ENCODE measurements around the gene SENP2.

SENP2 gene

DNA sequence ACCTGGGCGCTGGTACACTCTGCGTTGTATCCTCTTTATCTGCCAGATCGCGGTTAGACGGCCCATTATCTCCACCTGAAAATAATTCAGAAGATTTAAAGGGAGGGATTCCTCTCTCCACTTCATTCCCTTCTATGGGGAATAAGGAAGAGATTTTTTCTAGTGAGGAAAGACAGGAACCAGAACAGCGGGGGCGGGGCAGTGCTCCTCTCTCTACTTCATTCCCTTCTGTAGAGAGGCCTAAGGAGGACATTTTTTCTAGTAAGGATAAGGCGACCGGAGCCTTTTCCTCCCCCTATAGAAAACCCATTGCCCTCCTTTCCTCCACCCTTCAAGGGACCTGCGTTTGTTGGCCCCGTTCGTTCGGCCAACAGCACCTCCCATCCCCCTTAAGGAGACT lies 25.4 kb upstream of the SENP2 start:
- ATAC-seq, result no peak
- no peak for TF ChIP-seq ESRRG (CRISPR knock-in tag; IDR thresholded peaks at IDR 0.05)
- no peak for TF ChIP-seq ARNTL (CRISPR knock-in tag; IDR thresholded peaks at IDR 0.05; ENCODE audit: borderline replicate concordance, low read depth)
- no peak for TF ChIP-seq ZNF8 (CRISPR knock-in tag; IDR thresholded peaks at IDR 0.05)
- TF ChIP-seq PATZ1 (CRISPR knock-in tag; IDR thresholded peaks at IDR 0.05; ENCODE audit: borderline replicate concordance), result no peak
- no peak for TF ChIP-seq TCF4 (CRISPR knock-in tag; IDR thresholded peaks at IDR 0.05; ENCODE audit: borderline replicate concordance)
- TF ChIP-seq CSDC2 (CRISPR knock-in tag; IDR thresholded peaks at IDR 0.05), result no peak
- TF ChIP-seq ISL1 (CRISPR knock-in tag; IDR thresholded peaks at IDR 0.05), result no peak
- TF ChIP-seq GLIS3 (CRISPR knock-in tag; IDR thresholded peaks at IDR 0.05), result no peak
- TF ChIP-seq, protein P1, sequence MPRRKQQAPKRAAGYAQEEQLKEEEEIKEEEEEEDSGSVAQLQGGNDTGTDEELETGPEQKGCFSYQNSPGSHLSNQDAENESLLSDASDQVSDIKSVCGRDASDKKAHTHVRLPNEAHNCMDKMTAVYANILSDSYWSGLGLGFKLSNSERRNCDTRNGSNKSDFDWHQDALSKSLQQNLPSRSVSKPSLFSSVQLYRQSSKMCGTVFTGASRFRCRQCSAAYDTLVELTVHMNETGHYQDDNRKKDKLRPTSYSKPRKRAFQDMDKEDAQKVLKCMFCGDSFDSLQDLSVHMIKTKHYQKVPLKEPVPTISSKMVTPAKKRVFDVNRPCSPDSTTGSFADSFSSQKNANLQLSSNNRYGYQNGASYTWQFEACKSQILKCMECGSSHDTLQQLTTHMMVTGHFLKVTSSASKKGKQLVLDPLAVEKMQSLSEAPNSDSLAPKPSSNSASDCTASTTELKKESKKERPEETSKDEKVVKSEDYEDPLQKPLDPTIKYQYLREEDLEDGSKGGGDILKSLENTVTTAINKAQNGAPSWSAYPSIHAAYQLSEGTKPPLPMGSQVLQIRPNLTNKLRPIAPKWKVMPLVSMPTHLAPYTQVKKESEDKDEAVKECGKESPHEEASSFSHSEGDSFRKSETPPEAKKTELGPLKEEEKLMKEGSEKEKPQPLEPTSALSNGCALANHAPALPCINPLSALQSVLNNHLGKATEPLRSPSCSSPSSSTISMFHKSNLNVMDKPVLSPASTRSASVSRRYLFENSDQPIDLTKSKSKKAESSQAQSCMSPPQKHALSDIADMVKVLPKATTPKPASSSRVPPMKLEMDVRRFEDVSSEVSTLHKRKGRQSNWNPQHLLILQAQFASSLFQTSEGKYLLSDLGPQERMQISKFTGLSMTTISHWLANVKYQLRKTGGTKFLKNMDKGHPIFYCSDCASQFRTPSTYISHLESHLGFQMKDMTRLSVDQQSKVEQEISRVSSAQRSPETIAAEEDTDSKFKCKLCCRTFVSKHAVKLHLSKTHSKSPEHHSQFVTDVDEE (CRISPR knock-in tag; IDR thresholded peaks at IDR 0.05), result no peak
- TF ChIP-seq ZNF565 (CRISPR knock-in tag; conservative IDR thresholded peaks at IDR 0.05; ENCODE audit: low read depth), result no peak
- TF ChIP-seq RARB (CRISPR knock-in tag; IDR thresholded peaks at IDR 0.05), result no peak
- no peak for TF ChIP-seq ZNF70 (CRISPR knock-in tag; IDR thresholded peaks at IDR 0.05)
- TF ChIP-seq OSR1 (CRISPR knock-in tag; IDR thresholded peaks at IDR 0.05), result no peak

GRCh38 chr3:185561374-185561943 lies 24.6 kb upstream of the SENP2 start:
- TF ChIP-seq ZNF565 (CRISPR knock-in tag; conservative IDR thresholded peaks at IDR 0.05; ENCODE audit: low read depth), result no peak
- no peak for ATAC-seq

GRCh38 chr3:185561958-185562357 lies 24.1 kb upstream of the SENP2 start:
- TF ChIP-seq ZFP30 (CRISPR knock-in tag; IDR thresholded peaks at IDR 0.05), result no peak
- no peak for TF ChIP-seq ZNF70 (CRISPR knock-in tag; IDR thresholded peaks at IDR 0.05)
- TF ChIP-seq PATZ1 (CRISPR knock-in tag; IDR thresholded peaks at IDR 0.05; ENCODE audit: borderline replicate concordance), result no peak
- TF ChIP-seq, protein P2, sequence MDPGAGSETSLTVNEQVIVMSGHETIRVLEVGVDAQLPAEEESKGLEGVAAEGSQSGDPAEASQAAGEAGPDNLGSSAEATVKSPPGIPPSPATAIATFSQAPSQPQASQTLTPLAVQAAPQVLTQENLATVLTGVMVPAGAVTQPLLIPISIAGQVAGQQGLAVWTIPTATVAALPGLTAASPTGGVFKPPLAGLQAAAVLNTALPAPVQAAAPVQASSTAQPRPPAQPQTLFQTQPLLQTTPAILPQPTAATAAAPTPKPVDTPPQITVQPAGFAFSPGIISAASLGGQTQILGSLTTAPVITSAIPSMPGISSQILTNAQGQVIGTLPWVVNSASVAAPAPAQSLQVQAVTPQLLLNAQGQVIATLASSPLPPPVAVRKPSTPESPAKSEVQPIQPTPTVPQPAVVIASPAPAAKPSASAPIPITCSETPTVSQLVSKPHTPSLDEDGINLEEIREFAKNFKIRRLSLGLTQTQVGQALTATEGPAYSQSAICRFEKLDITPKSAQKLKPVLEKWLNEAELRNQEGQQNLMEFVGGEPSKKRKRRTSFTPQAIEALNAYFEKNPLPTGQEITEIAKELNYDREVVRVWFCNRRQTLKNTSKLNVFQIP (CRISPR knock-in tag; IDR thresholded peaks at IDR 0.05; ENCODE audit: borderline replicate concordance, low read depth), result no peak
- TF ChIP-seq ESRRG (CRISPR knock-in tag; IDR thresholded peaks at IDR 0.05), result no peak
- no peak for TF ChIP-seq BACH2 (CRISPR knock-in tag; IDR thresholded peaks at IDR 0.05; ENCODE audit: borderline replicate concordance)
- no peak for TF ChIP-seq ARNTL (CRISPR knock-in tag; IDR thresholded peaks at IDR 0.05; ENCODE audit: borderline replicate concordance, low read depth)
- TF ChIP-seq, protein P1 (CRISPR knock-in tag; IDR thresholded peaks at IDR 0.05), result no peak
- TF ChIP-seq ZFP3 (CRISPR knock-in tag; IDR thresholded peaks at IDR 0.05), result no peak
- no peak for TF ChIP-seq TCF4 (CRISPR knock-in tag; IDR thresholded peaks at IDR 0.05; ENCODE audit: borderline replicate concordance)
- TF ChIP-seq TOX (CRISPR knock-in tag; IDR thresholded peaks at IDR 0.05; ENCODE audit: borderline replicate concordance), result no peak
- TF ChIP-seq ZC3H10 (CRISPR knock-in tag; IDR thresholded peaks at IDR 0.05), result no peak
- TF ChIP-seq GLIS3 (CRISPR knock-in tag; IDR thresholded peaks at IDR 0.05), result no peak
- no peak for TF ChIP-seq PPARA (CRISPR knock-in tag; IDR thresholded peaks at IDR 0.05; ENCODE audit: borderline replicate concordance)
- TF ChIP-seq, protein P3, sequence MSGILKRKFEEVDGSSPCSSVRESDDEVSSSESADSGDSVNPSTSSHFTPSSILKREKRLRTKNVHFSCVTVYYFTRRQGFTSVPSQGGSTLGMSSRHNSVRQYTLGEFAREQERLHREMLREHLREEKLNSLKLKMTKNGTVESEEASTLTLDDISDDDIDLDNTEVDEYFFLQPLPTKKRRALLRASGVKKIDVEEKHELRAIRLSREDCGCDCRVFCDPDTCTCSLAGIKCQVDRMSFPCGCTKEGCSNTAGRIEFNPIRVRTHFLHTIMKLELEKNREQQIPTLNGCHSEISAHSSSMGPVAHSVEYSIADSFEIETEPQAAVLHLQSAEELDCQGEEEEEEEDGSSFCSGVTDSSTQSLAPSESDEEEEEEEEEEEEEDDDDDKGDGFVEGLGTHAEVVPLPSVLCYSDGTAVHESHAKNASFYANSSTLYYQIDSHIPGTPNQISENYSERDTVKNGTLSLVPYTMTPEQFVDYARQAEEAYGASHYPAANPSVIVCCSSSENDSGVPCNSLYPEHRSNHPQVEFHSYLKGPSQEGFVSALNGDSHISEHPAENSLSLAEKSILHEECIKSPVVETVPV (CRISPR knock-in tag; IDR thresholded peaks at IDR 0.05), result no peak
- no peak for TF ChIP-seq OSR1 (CRISPR knock-in tag; IDR thresholded peaks at IDR 0.05)

More at GRCh38 chr3:185561958-185562357, 24.1 kb upstream of the SENP2 start:
- ATAC-seq, result no peak
